Measurements from ENCODE around the gene DHRS12. TPM values are rescaled to one million over a fixed set of nuclear protein-coding genes. Genes with fewer than 3 reads are reported as not detected.
A peak's percentile ranks its signal among the peaks of the same experiment; 100 is the strongest.

The DHRS12 gene
- total RNA-seq, 1 experiment from 2014 or later, result 8.8 TPM

- H3K14ac ChIP-seq (ENCODE audit: insufficient read depth, low read length), result no peak overlapping the region
- no peak for TF ChIP-seq CTCF (conservative IDR thresholded peaks at IDR 0.05)
- peaks cover 10 to 11% of the 10 kb centered on the region in 2 experiments; a peak in 4 of 5 replicates for H3K9me3 Mint-ChIP-seq
- H3K27ac Mint-ChIP-seq, result no peak overlapping the region
- no CpG with 5 or more reads among the region's 5 CpGs for WGBS (ENCODE audit: extremely low coverage, insufficient read length, low lambda C conversion rate)
- H2AFZ ChIP-seq (ENCODE audit: low read length), result no peak overlapping the region
- peak overlapping the region; percentile 85 for H4K5ac ChIP-seq (ENCODE audit: insufficient read length, low read depth, low read length)
- H3T11ph ChIP-seq (ENCODE audit: low read length), result no peak overlapping the region
- no peak overlapping the region for H2BK12ac ChIP-seq (ENCODE audit: insufficient read length, low read depth, low read length)
- H3K23ac ChIP-seq (ENCODE audit: insufficient read length, low read depth, low read length), result no peak overlapping the region
- H4K20me1 ChIP-seq (ENCODE audit: control insufficient read depth, insufficient read depth, insufficient read length), result no peaks in the 10 kb centered on the region
- no peaks in the 10 kb centered on the region for H3K23me2 ChIP-seq (ENCODE audit: insufficient read length, low read depth, low read length, poor library complexity, severe bottlenecking)
- no peak overlapping the region for H3K18ac ChIP-seq (ENCODE audit: insufficient read length, low read depth, low read length)
- no peak overlapping the region for H3K4me2 ChIP-seq (ENCODE audit: insufficient read depth, insufficient read length, low read length)
- no peak overlapping the region for H4K91ac ChIP-seq (ENCODE audit: insufficient read length, low read depth, low read length)
- H3K36me3 Mint-ChIP-seq (ENCODE audit: insufficient read depth in 1 of 3, low read depth in 3 of 3), result peaks cover 0 to 3% (median 0%) of the 10 kb centered on the region in 3 experiments; a peak in 1 of 7 replicates
- no peaks in the 10 kb centered on the region for H3K27me3 ChIP-seq (ENCODE audit: insufficient read depth, low read length)
- H2BK5ac ChIP-seq (ENCODE audit: insufficient read length, low read length), result no peak overlapping the region
- H3K4me1 Mint-ChIP-seq, result peaks cover 9 to 12% of the 10 kb centered on the region in 2 experiments
- no peaks in the 10 kb centered on the region for H3K79me2 ChIP-seq (ENCODE audit: insufficient read depth, low read length)
- DNase-seq, result peak; percentile 13
- H2BK15ac ChIP-seq (ENCODE audit: low read depth, low read length), result no peak overlapping the region
- no peaks in the 10 kb centered on the region for H3K4me1 ChIP-seq (ENCODE audit: insufficient read depth, low read length)
- no peak overlapping the region for H2BK20ac ChIP-seq (ENCODE audit: low read depth, low read length, poor library complexity, severe bottlenecking)
- no peak overlapping the region for H3K56ac ChIP-seq (ENCODE audit: insufficient read length, low read depth, low read length)
- H3K9ac ChIP-seq (ENCODE audit: extremely low read depth, insufficient read length, low read length), result no peak overlapping the region
- no peak overlapping the region for H2BK120ac ChIP-seq (ENCODE audit: low read depth, low read length, poor library complexity, severe bottlenecking)
- peak overlapping the region; percentile 93 for H4K8ac ChIP-seq (replicated peaks; ENCODE audit: insufficient read length, low read depth, low read length)
- H3K79me1 ChIP-seq (ENCODE audit: insufficient read depth, low read depth, low read length, poor library complexity, severe bottlenecking), result no peaks in the 10 kb centered on the region
- no peak overlapping the region for H3K4ac ChIP-seq (ENCODE audit: low read depth, low read length)
- H3K27me3 Mint-ChIP-seq (ENCODE audit: low read depth), result peaks cover 1% of the 10 kb centered on the region
- H3K4me3 Mint-ChIP-seq, result no peak overlapping the region
- H3K27ac ChIP-seq (ENCODE audit: insufficient read length, low read depth, low read length), result no peak overlapping the region
- no peak overlapping the region for H2AK5ac ChIP-seq (ENCODE audit: insufficient read length, low read length)
- H3K9me3 ChIP-seq (ENCODE audit: control insufficient read depth, low read depth, low read length), result no peaks in the 10 kb centered on the region
Observed at GRCh38 chr13:51845574-51846318, 41.8 kb upstream of the DHRS12 start.
